Measurements from ENCODE around the gene TOMM22.

TOMM22 gene

DNA sequence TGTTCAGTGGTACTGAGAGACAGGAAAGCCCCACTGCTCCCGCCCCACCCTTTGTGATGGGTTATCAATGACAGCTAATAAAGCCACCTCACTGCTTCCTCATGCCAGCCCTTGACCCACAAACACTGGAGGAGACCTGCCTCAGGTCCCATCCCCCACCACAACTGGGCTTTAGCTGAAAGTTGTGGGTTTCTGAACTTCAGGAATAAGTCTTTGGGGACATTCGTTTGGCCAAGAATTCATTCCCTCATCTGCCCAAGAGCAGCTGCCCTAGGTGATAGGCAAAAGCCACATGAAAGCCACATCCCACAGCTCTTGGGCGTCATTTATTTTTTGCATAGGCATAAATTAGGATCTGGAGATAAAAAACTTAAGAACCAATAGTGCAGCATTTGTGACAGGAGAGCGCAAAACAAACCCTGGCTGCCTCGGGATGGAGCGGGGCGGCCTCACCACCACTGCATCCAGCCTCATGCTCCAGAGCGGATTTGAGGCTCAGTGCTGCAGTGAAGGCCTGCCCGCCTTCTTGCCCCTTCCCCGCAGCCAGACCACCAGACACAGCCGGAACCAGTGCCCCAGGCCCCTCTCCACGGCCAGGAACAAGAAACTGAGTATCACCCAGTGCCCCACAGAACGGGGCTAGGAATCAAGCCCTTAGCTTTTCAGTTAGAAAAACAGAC, 52.8 kb downstream of the TOMM22 start:
- no peak for FAIRE-seq

All from endometrium (tissue), 2 donors.